Measurements from ENCODE around the gene MATCAP1.

Gene MATCAP1

DNA sequence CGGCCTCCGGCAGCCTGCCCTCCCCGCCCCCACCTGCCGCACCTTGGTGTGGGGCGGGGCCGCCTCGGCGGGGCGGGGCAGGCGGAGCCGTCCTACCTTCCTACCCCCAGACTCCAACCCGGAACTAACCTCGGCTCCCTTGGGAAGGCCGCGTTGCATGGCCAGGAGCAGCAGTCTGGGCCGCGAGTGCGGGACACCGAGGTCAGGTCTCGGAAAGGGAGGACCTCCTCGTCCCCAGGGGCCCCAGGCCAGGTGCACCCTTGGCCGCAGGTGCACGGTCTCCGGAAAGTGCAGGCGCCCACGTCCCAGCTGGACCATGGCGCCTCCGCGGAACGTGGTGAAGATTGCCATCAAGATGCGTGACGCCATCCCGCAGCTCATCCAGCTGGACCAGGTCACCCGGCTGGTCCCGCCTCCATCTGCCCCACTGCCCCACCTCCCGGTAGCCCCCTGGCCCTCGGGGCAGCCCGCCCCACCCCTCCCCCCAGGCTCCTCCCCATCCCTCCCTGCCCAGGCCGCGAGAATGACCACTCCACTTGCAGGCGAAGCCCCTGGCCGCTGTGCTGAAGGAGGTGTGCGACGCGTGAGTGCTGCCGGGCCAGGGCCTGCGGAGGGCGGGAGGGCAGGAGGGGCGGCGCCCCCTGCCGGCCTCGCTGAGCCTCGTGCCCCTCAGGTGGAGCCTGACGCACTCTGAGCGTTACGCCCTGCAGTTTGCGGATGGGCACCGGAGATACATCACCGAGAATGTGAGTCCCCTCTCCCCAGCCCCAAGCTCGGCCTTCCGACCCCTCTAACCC, 15.4 kb upstream of the MATCAP1 start, which contains the start of gene ELMO3:
ELMO3 (plus strand) TSS at position 121 of the 797 bp plus-strand sequence; CDS start at position 317, 196 bp downstream.
- Histone ChIP-seq H3K18ac (ENCODE audit: low read length) (peak within 1 kb of the TSS; percentile 89), H2AFZ (ENCODE audit: low read length) (no peak within 1 kb of the TSS), H2BK15ac (ENCODE audit: low read length) (no peak within 1 kb of the TSS), H4K8ac (ENCODE audit: low read depth, low read length) (peak within 1 kb of the TSS; percentile 65), H3K4me3 (ENCODE audit: low read length in 2 of 2) (peak within 1 kb of the TSS in 1 of 2 donors; percentile 62), H2AK5ac (ENCODE audit: low read depth, low read length) (peak within 1 kb of the TSS; percentile 70), H3K27me3 (ENCODE audit: control insufficient read depth in 3 of 3, insufficient read depth in 3 of 3, low read depth in 1 of 3, low read length in 3 of 3) (peaks cover 0 to 5% (median 0%) of the 10 kb centered on the region in 3 experiments), H3K9me3 (replicated peaks in 1 of 2; ENCODE audit: control insufficient read depth in 2 of 2, insufficient read depth in 1 of 2, low read depth in 1 of 2, low read length in 2 of 2) (no peaks in the 10 kb centered on the region), H3K4ac (ENCODE audit: low read length) (no peak within 1 kb of the TSS), H4K91ac (ENCODE audit: low read depth, low read length, poor library complexity) (no peak within 1 kb of the TSS), H3K4me1 (ENCODE audit: control insufficient read depth in 2 of 2, insufficient read depth in 1 of 2, low read depth in 1 of 2, low read length in 2 of 2) (peaks cover 0 to 9% of the 10 kb centered on the region in 2 donors), H2BK12ac (ENCODE audit: low read length) (no peak within 1 kb of the TSS), H3K9ac (ENCODE audit: low read depth, low read length, poor library complexity) (peak within 1 kb of the TSS; percentile 84), H3K23ac (ENCODE audit: low read depth, low read length, poor library complexity) (peak within 1 kb of the TSS; percentile 85), H3K36me3 (replicated peaks in 1 of 2; ENCODE audit: control insufficient read depth in 2 of 2, insufficient read depth in 2 of 2, low read length in 2 of 2) (peaks cover 59 to 89% of the 10 kb centered on the region in 2 donors), H2BK5ac (ENCODE audit: low read length) (no peak within 1 kb of the TSS), H3K79me1 (ENCODE audit: low read depth, low read length) (no peaks in the 10 kb centered on the region), H3K27ac (replicated peaks; ENCODE audit: low read length) (no peak within 1 kb of the TSS), H3K4me2 (ENCODE audit: insufficient read depth, low read length, poor library complexity, severe bottlenecking) (peak within 1 kb of the TSS; percentile 43), H3K14ac (ENCODE audit: low read length) (peak within 1 kb of the TSS; percentile 94), H2BK120ac (ENCODE audit: low read depth, low read length) (no peak within 1 kb of the TSS)
- peak; percentile 27 for DNase-seq (ENCODE audit: low spot score)
- no CpG with 5 or more reads among the region's 61 CpGs for WGBS, 2 donors (ENCODE audit: extremely low coverage in 2 of 2, insufficient read length in 2 of 2, insufficient replicate concordance in 1 of 2)

GRCh38 chr16:67198238-67198734, 14.5 kb upstream of the MATCAP1 start:
- H3K23ac ChIP-seq (ENCODE audit: low read depth, low read length, poor library complexity), result no peak overlapping the region
- no peak overlapping the region for H2BK12ac ChIP-seq (ENCODE audit: low read length)
- DNase-seq (ENCODE audit: low spot score), result no peak
- H4K8ac ChIP-seq (ENCODE audit: low read depth, low read length), result no peak overlapping the region
- no peak overlapping the region for H3K4me2 ChIP-seq (ENCODE audit: insufficient read depth, low read length, poor library complexity, severe bottlenecking)
- no peak overlapping the region for H3K14ac ChIP-seq (ENCODE audit: low read length)
- no peaks in the 10 kb centered on the region for H3K9me3 ChIP-seq (replicated peaks in 1 of 2; ENCODE audit: control insufficient read depth in 2 of 2, insufficient read depth in 1 of 2, low read depth in 1 of 2, low read length in 2 of 2)
- peaks cover 0 to 5% (median 0%) of the 10 kb centered on the region in 3 experiments for H3K27me3 ChIP-seq (ENCODE audit: control insufficient read depth in 3 of 3, insufficient read depth in 3 of 3, low read depth in 1 of 3, low read length in 3 of 3)
- H3K36me3 ChIP-seq (replicated peaks in 1 of 2; ENCODE audit: control insufficient read depth in 2 of 2, insufficient read depth in 2 of 2, low read length in 2 of 2), result peaks cover 60 to 89% of the 10 kb centered on the region in 2 donors
- H3K27ac ChIP-seq (replicated peaks; ENCODE audit: low read length), result no peak overlapping the region
- H2BK120ac ChIP-seq (ENCODE audit: low read depth, low read length), result no peak overlapping the region
- H3K79me1 ChIP-seq (ENCODE audit: low read depth, low read length), result no peaks in the 10 kb centered on the region
- no peak overlapping the region for H2AFZ ChIP-seq (ENCODE audit: low read length)
- H3K18ac ChIP-seq (ENCODE audit: low read length), result no peak overlapping the region
- H3K4me1 ChIP-seq (ENCODE audit: control insufficient read depth in 2 of 2, insufficient read depth in 1 of 2, low read depth in 1 of 2, low read length in 2 of 2), result peaks cover 1 to 10% of the 10 kb centered on the region in 2 donors
- no peak overlapping the region for H2BK5ac ChIP-seq (ENCODE audit: low read length)
- no peak overlapping the region for H3K4ac ChIP-seq (ENCODE audit: low read length)
- no CpG with 5 or more reads among the region's 12 CpGs for WGBS, 2 donors (ENCODE audit: extremely low coverage in 2 of 2, insufficient read length in 2 of 2, insufficient replicate concordance in 1 of 2)
- no peak overlapping the region for H3K4me3 ChIP-seq (ENCODE audit: low read length in 2 of 2)
- H2BK15ac ChIP-seq (ENCODE audit: low read length), result no peak overlapping the region
- no peak overlapping the region for H2AK5ac ChIP-seq (ENCODE audit: low read depth, low read length)
- H3K9ac ChIP-seq (ENCODE audit: low read depth, low read length, poor library complexity), result peak overlapping the region; percentile 24
- no peak overlapping the region for H4K91ac ChIP-seq (ENCODE audit: low read depth, low read length, poor library complexity)

GRCh38 chr16:67197704-67198103, 13.9 kb upstream of the MATCAP1 start:
- Histone ChIP-seq H3K4me1 (ENCODE audit: control insufficient read depth in 2 of 2, insufficient read depth in 1 of 2, low read depth in 1 of 2, low read length in 2 of 2) (peaks cover 6 to 15% of the 10 kb centered on the region in 2 donors), H3K79me1 (ENCODE audit: low read depth, low read length) (peaks cover 4% of the 10 kb centered on the region), H4K91ac (ENCODE audit: low read depth, low read length, poor library complexity) (no peak overlapping the region), H3K4me2 (ENCODE audit: insufficient read depth, low read length, poor library complexity, severe bottlenecking) (no peak overlapping the region), H3K9ac (ENCODE audit: low read depth, low read length, poor library complexity) (no peak overlapping the region), H3K14ac (ENCODE audit: low read length) (no peak overlapping the region), H2BK120ac (ENCODE audit: low read depth, low read length) (no peak overlapping the region), H3K27ac (replicated peaks; ENCODE audit: low read length) (no peak overlapping the region), H3K36me3 (replicated peaks in 1 of 2; ENCODE audit: control insufficient read depth in 2 of 2, insufficient read depth in 2 of 2, low read length in 2 of 2) (peaks cover 60 to 86% of the 10 kb centered on the region in 2 donors), H2AK5ac (ENCODE audit: low read depth, low read length) (no peak overlapping the region), H4K8ac (ENCODE audit: low read depth, low read length) (no peak overlapping the region), H2AFZ (ENCODE audit: low read length) (no peak overlapping the region), H3K4me3 (ENCODE audit: low read length in 2 of 2) (no peak overlapping the region), H3K27me3 (ENCODE audit: control insufficient read depth in 3 of 3, insufficient read depth in 3 of 3, low read depth in 1 of 3, low read length in 3 of 3) (peaks cover 0 to 5% (median 0%) of the 10 kb centered on the region in 3 experiments), H3K4ac (ENCODE audit: low read length) (no peak overlapping the region), H3K9me3 (replicated peaks in 1 of 2; ENCODE audit: control insufficient read depth in 2 of 2, insufficient read depth in 1 of 2, low read depth in 1 of 2, low read length in 2 of 2) (no peaks in the 10 kb centered on the region), H3K23ac (ENCODE audit: low read depth, low read length, poor library complexity) (no peak overlapping the region), H2BK15ac (ENCODE audit: low read length) (no peak overlapping the region), H2BK12ac (ENCODE audit: low read length) (no peak overlapping the region), H3K18ac (ENCODE audit: low read length) (no peak overlapping the region), H2BK5ac (ENCODE audit: low read length) (no peak overlapping the region)
- DNase-seq (ENCODE audit: low spot score), result no peak
- no CpG with 5 or more reads among the region's 6 CpGs for WGBS, 2 donors (ENCODE audit: extremely low coverage in 2 of 2, insufficient read length in 2 of 2, insufficient replicate concordance in 1 of 2)

- no CpG with 5 or more reads among the region's 1 CpG for WGBS, 2 donors (ENCODE audit: extremely low coverage in 2 of 2, insufficient read length in 2 of 2, insufficient replicate concordance in 1 of 2)
- Histone ChIP-seq H3K4me1 (ENCODE audit: control insufficient read depth in 2 of 2, insufficient read depth in 1 of 2, low read depth in 1 of 2, low read length in 2 of 2) (peaks cover 11 to 18% of the 10 kb centered on the region in 2 donors), H4K91ac (ENCODE audit: low read depth, low read length, poor library complexity) (no peak overlapping the region), H3K9ac (ENCODE audit: low read depth, low read length, poor library complexity) (no peak overlapping the region), H3K27me3 (ENCODE audit: control insufficient read depth in 3 of 3, insufficient read depth in 3 of 3, low read depth in 1 of 3, low read length in 3 of 3) (peaks cover 0 to 5% (median 0%) of the 10 kb centered on the region in 3 experiments), H3K27ac (replicated peaks; ENCODE audit: low read length) (no peak overlapping the region), H2BK12ac (ENCODE audit: low read length) (no peak overlapping the region), H2AK5ac (ENCODE audit: low read depth, low read length) (no peak overlapping the region), H3K36me3 (replicated peaks in 1 of 2; ENCODE audit: control insufficient read depth in 2 of 2, insufficient read depth in 2 of 2, low read length in 2 of 2) (peaks cover 56 to 78% of the 10 kb centered on the region in 2 donors), H4K8ac (ENCODE audit: low read depth, low read length) (no peak overlapping the region), H3K9me3 (replicated peaks in 1 of 2; ENCODE audit: control insufficient read depth in 2 of 2, insufficient read depth in 1 of 2, low read depth in 1 of 2, low read length in 2 of 2) (no peaks in the 10 kb centered on the region), H2BK5ac (ENCODE audit: low read length) (no peak overlapping the region), H2BK15ac (ENCODE audit: low read length) (no peak overlapping the region), H3K79me1 (ENCODE audit: low read depth, low read length) (peaks cover 8% of the 10 kb centered on the region), H3K4me3 (ENCODE audit: low read length in 2 of 2) (no peak overlapping the region), H3K14ac (ENCODE audit: low read length) (no peak overlapping the region), H2AFZ (ENCODE audit: low read length) (no peak overlapping the region), H3K4me2 (ENCODE audit: insufficient read depth, low read length, poor library complexity, severe bottlenecking) (no peak overlapping the region), H3K4ac (ENCODE audit: low read length) (no peak overlapping the region), H3K18ac (ENCODE audit: low read length) (no peak overlapping the region), H3K23ac (ENCODE audit: low read depth, low read length, poor library complexity) (no peak overlapping the region), H2BK120ac (ENCODE audit: low read depth, low read length) (no peak overlapping the region)
- no peak for DNase-seq (ENCODE audit: low spot score)
These were observed 13.1 kb upstream of the MATCAP1 start for GRCh38 chr16:67196881-67197280.
